WTC11 (cell line): ENCODE measurements around the gene MSI2. TPM values are rescaled to one million over a fixed set of nuclear protein-coding genes. Genes with fewer than 3 reads are reported as not detected.

Source experiments
- ATAC-seq: fragments of 200-7000 bp; cut with Tn5 transposase; 2 replicates; pipeline ENCODE4 v1.10.0; 2021; ENCODE audit warnings: mild to moderate bottlenecking, moderate library complexity
- CTCF ChIA-PET: fragments of 300-600 bp; sonication (Branson Sonifier 250); formaldehyde crosslinking; loops from one replicate; lab custom pipeline; 2021; ENCODE audit warnings: antibody characterized with exemption; lab: Charles Lee
- POLR2A ChIA-PET: fragments of 350-600 bp; sonication (Branson Sonifier 250); formaldehyde crosslinking; loops from one replicate; lab custom pipeline; 2021; ENCODE audit warnings: antibody characterized with exemption; lab: Charles Lee
- DNase-seq: peaks from one replicate; pipeline ENCODE4 v3.0.0; 2021; ENCODE audit warnings: low spot score
- H3K27ac Mint-ChIP-seq: 2 replicates; pipeline ENCODE4 v1.8.0; 2021; ENCODE audit warnings: mixed read lengths
- H3K27me3 Mint-ChIP-seq: 2 replicates; pipeline ENCODE4 v1.8.0; 2021; ENCODE audit warnings: low read depth, mild to moderate bottlenecking, moderate library complexity, mixed read lengths
- H3K36me3 Mint-ChIP-seq: 2 replicates; pipeline ENCODE4 v1.8.0; 2021; ENCODE audit warnings: mixed read lengths
- H3K4me1 Mint-ChIP-seq: 2 replicates; pipeline ENCODE4 v1.8.0; 2022; ENCODE audit warnings: mixed read lengths
- H3K4me3 Mint-ChIP-seq: 2 replicates; pipeline ENCODE4 v1.8.0; 2021; ENCODE audit warnings: mild to moderate bottlenecking, moderate library complexity, mixed read lengths
- H3K9me3 Mint-ChIP-seq: 2 replicates; pipeline ENCODE4 v1.8.0; 2021; ENCODE audit warnings: mixed read lengths
- CREM ChIP-seq: sonication (generic); formaldehyde crosslinking; IDR thresholded peaks from 2 replicates; pipeline ENCODE4 v1.8.1; 2022; ENCODE audit warnings: mild to moderate bottlenecking, missing genetic modification reagents, moderate library complexity
- ESRRA ChIP-seq: sonication (generic); formaldehyde crosslinking; IDR thresholded peaks from 2 replicates; pipeline ENCODE4 v1.8.1; 2022; ENCODE audit warnings: mild to moderate bottlenecking, missing genetic modification reagents, borderline replicate concordance
- GABPB1 ChIP-seq: sonication (generic); formaldehyde crosslinking; IDR thresholded peaks from 2 replicates; pipeline ENCODE4 v1.8.1; 2023; ENCODE audit warnings: mild to moderate bottlenecking, missing genetic modification reagents
- GTF2I ChIP-seq: fragments of 250-450 bp; sonication (Bioruptor Pico); conservative IDR thresholded peaks from 2 replicates; pipeline ENCODE4 v1.4.0; 2021; ENCODE audit warnings: mild to moderate bottlenecking
- NFATC4 ChIP-seq: fragments of 250-450 bp; sonication (Bioruptor Pico); IDR thresholded peaks from 2 replicates; pipeline ENCODE4 v1.9.0; 2021; ENCODE audit warnings: mild to moderate bottlenecking
- NFYB ChIP-seq: sonication (generic); formaldehyde crosslinking; conservative IDR thresholded peaks from 2 replicates; pipeline ENCODE4 v1.8.0; 2022; ENCODE audit warnings: low read depth, missing genetic modification reagents
- NR2C2 ChIP-seq: sonication (generic); formaldehyde crosslinking; IDR thresholded peaks from 2 replicates; pipeline ENCODE4 v1.8.0; 2022; ENCODE audit warnings: mild to moderate bottlenecking, missing genetic modification reagents
- NR3C1 ChIP-seq: sonication (generic); formaldehyde crosslinking; conservative IDR thresholded peaks from 2 replicates; pipeline ENCODE4 v1.8.1; 2023; ENCODE audit warnings: low read depth, mild to moderate bottlenecking, missing genetic modification reagents
- RORB ChIP-seq: fragments of 250-450 bp; sonication (Bioruptor Pico); IDR thresholded peaks from 2 replicates; pipeline ENCODE4 v1.9.0; 2021; ENCODE audit warnings: mild to moderate bottlenecking
- SMAD4 ChIP-seq: sonication (generic); formaldehyde crosslinking; IDR thresholded peaks from 2 replicates; pipeline ENCODE4 v1.8.0; 2022; ENCODE audit warnings: mild to moderate bottlenecking, missing genetic modification reagents
- TCF7 ChIP-seq: sonication (generic); formaldehyde crosslinking; IDR thresholded peaks from 2 replicates; pipeline ENCODE4 v1.8.0; 2022; ENCODE audit warnings: mild to moderate bottlenecking, low read depth, missing genetic modification reagents, moderate library complexity
- TEAD4 ChIP-seq: sonication (generic); formaldehyde crosslinking; IDR thresholded peaks from 2 replicates; pipeline ENCODE4 v1.8.0; 2022; ENCODE audit warnings: mild to moderate bottlenecking, missing genetic modification reagents
- ZNF121 ChIP-seq: sonication (generic); formaldehyde crosslinking; IDR thresholded peaks from 2 replicates; pipeline ENCODE4 v1.8.0; 2023; ENCODE audit warnings: missing genetic modification reagents
- ZNF263 ChIP-seq: sonication (generic); formaldehyde crosslinking; IDR thresholded peaks from 2 replicates; pipeline ENCODE4 v1.8.1; 2022; ENCODE audit warnings: low read depth, mild to moderate bottlenecking, moderate library complexity, missing genetic modification reagents
- total RNA-seq: library from RNA; stranded (reverse); gene quantifications from 3 replicates; pipeline ENCODE4 v1.2.3, GENCODE V29; 2021
- TF ChIP-seq, protein P1 (sequence below): sonication (generic); formaldehyde crosslinking; IDR thresholded peaks from 2 replicates; pipeline ENCODE4 v1.8.1; 2023; ENCODE audit warnings: mild to moderate bottlenecking, moderate library complexity, missing genetic modification reagents
- TF ChIP-seq, protein P2 (sequence below): fragments of 250-450 bp; sonication (Bioruptor Pico); IDR thresholded peaks from 2 replicates; pipeline ENCODE4 v1.9.0; 2021; ENCODE audit warnings: mild to moderate bottlenecking
- TF ChIP-seq, protein P3 (sequence below): fragments of 250-450 bp; sonication (Bioruptor Pico); IDR thresholded peaks from 2 replicates; pipeline ENCODE4 v1.9.0; 2021; ENCODE audit warnings: mild to moderate bottlenecking
- TF ChIP-seq, protein P4 (sequence below): sonication (generic); formaldehyde crosslinking; IDR thresholded peaks from 2 replicates; pipeline ENCODE4 v1.8.0; 2022; ENCODE audit warnings: missing genetic modification reagents
- TF ChIP-seq, protein P5 (sequence below): sonication (generic); formaldehyde crosslinking; IDR thresholded peaks from 2 replicates; pipeline ENCODE4 v1.8.1; 2022; ENCODE audit warnings: low read depth, mild to moderate bottlenecking, moderate library complexity, missing genetic modification reagents, borderline replicate concordance

The MSI2 gene
- total RNA-seq, 1 experiment from 2014 or later, result 82.1 TPM

DNA sequence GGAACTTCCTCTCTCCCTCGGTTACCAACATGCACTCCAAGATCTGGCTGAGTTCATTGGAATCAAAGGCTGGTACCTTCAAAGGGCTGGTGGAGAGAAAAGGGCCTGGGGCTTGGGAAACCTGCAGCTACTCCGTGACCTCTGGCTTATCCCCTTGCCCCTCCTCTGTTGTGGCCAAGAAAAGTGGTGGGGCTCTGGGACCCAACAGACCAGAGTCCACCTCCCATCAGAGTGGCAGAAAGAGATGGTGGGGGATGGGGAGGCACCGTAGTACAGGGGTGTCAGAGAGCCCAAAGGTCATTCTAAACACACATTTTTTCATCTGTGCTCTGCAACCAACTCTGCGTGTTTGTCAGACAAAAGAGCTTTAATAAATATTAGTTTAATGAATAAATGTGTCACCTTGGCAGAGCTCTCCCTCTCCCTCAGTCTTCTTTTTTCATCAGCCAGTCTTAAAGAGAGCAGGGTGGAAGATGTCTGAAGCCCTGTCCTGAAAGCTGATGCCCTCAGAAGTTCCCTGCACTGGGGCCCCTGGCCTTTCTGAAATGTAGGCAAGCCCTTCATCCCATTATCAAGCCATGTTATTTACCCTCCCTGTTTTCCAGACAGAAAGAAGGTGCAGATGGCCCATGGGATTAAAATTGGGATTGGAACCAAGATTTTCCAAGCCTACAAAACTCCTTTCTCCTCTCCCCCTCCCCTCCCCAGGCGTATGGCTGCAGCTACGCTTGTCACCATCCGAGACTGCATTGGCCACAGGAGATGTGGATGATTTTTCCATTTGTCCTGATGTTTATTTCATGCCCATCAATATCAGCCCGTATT lies 261.5 kb downstream of the MSI2 start:
- TF ChIP-seq, protein P1, sequence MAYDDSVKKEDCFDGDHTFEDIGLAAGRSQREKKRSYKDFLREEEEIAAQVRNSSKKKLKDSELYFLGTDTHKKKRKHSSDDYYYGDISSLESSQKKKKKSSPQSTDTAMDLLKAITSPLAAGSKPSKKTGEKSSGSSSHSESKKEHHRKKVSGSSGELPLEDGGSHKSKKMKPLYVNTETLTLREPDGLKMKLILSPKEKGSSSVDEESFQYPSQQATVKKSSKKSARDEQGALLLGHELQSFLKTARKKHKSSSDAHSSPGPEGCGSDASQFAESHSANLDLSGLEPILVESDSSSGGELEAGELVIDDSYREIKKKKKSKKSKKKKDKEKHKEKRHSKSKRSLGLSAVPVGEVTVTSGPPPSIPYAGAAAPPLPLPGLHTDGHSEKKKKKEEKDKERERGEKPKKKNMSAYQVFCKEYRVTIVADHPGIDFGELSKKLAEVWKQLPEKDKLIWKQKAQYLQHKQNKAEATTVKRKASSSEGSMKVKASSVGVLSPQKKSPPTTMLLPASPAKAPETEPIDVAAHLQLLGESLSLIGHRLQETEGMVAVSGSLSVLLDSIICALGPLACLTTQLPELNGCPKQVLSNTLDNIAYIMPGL, result no peak
- TF ChIP-seq GABPB1 (CRISPR knock-in tag), result peak; percentile 82
- ChIA-PET POLR2A (no interaction called here), CTCF (interaction anchor here (2.4 kb wide), 1 partner anchor 154 kb away, joined by 7 read pairs; no protein-coding TSS in a partner anchor)
- Mint-ChIP-seq H3K27ac (no peak overlapping the region; the same call in 1 of the 2 replicates), H3K4me1 (peaks cover 51% of the 10 kb centered on the region), H3K4me3 (no peak overlapping the region), H3K9me3 (no peaks in the 10 kb centered on the region), H3K36me3 (no peaks in the 10 kb centered on the region), H3K27me3 (no peaks in the 10 kb centered on the region)
- ATAC-seq (no peak), DNase-seq (no peak)

DNA sequence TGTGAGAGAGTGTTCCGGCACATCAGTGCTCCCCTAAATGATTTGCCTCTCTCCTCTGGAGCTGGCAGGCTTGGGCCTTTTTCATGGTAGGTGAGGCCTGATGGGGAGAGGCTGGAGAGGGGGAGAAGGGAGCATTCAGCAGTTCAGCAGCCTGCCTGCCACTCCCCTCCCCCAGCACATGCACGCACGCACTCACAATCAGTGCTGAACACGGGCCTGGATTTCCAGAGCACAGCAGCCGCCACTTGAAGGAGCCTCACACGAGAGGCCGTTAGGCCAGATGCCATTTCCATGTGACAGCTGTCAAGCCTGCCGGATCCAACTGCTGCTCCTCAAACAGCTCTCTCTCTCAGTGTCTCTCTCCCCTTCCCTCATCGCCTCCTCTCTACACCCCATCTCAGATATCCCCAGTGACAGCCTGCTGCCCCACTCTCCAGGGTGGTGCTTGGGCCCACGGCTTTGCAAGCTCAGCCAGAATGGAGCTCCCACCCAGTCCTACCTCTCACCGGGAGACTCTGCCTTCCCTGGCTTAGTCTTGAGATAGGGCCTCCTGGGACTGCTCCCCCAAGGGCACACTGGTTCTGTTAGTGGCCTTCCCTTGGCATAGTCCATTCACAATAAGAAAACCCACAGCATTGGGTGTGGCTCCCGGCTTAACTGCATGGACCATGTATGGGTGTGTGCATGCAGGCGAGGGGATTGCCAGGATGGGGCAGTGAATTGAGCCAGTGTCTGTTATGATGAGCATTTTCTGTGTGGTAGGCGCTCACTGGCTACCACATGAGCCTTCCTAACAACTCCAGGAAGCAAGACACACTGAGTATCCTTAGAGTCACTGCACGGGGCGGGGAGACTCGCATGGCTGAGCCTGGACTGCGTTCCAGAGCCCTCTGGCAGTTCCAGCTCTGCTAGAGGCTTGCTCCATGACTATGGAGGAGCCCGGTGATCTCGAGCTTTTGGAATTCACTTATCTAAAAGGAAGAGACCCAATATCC lies 262.6 kb downstream of the MSI2 start:
- CTCF ChIA-PET, result interaction anchor here (0.6 to 2.4 kb wide), 3 partner anchors 19 to 276 kb away, joined by 4 to 7 read pairs (median 5); no protein-coding TSS in a partner anchor

DNA sequence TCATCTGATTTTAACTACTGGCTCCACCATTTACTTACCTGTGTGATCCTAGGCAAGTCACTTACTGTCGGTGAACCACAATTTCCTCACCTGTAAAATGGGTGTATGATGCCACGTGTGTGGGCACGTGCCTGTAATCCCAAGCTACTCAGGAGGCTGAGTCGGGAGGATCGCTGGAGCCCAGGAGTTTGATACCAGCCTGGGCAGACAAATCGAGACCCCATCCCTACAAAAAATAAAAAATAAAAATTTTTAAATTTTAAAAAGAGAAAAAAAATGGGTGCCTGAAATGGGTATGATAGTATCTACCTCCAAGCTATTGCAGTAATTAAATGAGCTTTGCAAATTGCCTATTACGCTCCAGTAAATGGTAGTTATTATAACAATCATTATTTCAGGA lies 263.5 kb downstream of the MSI2 start:
- DNase-seq (no peak), ATAC-seq (no peak)
- ChIA-PET POLR2A (no interaction called here), CTCF (interaction anchor here (1.5 to 2.4 kb wide), 2 partner anchors 152 to 277 kb away, joined by 5 to 7 read pairs; no protein-coding TSS in a partner anchor)
- no peaks in the 10 kb centered on the region for H3K36me3 Mint-ChIP-seq
- H3K4me3 Mint-ChIP-seq, result no peak overlapping the region
- H3K27ac Mint-ChIP-seq, result no peak overlapping the region
- no peaks in the 10 kb centered on the region for H3K9me3 Mint-ChIP-seq
- peaks cover 60% of the 10 kb centered on the region for H3K4me1 Mint-ChIP-seq
- no peaks in the 10 kb centered on the region for H3K27me3 Mint-ChIP-seq
- TF ChIP-seq NR3C1 (no peak), ZNF263 (no peak), ESRRA (no peak), CREM (CRISPR knock-in tag) (no peak), NR2C2 (no peak), SMAD4 (CRISPR knock-in tag) (no peak), RORB (CRISPR knock-in tag) (no peak), NFATC4 (CRISPR knock-in tag) (no peak), NFYB (CRISPR knock-in tag) (no peak), TCF7 (CRISPR knock-in tag) (no peak), TEAD4 (CRISPR knock-in tag) (no peak), ZNF121 (CRISPR knock-in tag) (no peak), GTF2I (no peak)
- TF ChIP-seq, protein P2, sequence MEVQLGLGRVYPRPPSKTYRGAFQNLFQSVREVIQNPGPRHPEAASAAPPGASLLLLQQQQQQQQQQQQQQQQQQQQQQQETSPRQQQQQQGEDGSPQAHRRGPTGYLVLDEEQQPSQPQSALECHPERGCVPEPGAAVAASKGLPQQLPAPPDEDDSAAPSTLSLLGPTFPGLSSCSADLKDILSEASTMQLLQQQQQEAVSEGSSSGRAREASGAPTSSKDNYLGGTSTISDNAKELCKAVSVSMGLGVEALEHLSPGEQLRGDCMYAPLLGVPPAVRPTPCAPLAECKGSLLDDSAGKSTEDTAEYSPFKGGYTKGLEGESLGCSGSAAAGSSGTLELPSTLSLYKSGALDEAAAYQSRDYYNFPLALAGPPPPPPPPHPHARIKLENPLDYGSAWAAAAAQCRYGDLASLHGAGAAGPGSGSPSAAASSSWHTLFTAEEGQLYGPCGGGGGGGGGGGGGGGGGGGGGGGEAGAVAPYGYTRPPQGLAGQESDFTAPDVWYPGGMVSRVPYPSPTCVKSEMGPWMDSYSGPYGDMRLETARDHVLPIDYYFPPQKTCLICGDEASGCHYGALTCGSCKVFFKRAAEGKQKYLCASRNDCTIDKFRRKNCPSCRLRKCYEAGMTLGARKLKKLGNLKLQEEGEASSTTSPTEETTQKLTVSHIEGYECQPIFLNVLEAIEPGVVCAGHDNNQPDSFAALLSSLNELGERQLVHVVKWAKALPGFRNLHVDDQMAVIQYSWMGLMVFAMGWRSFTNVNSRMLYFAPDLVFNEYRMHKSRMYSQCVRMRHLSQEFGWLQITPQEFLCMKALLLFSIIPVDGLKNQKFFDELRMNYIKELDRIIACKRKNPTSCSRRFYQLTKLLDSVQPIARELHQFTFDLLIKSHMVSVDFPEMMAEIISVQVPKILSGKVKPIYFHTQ, result no peak
- TF ChIP-seq, protein P3, sequence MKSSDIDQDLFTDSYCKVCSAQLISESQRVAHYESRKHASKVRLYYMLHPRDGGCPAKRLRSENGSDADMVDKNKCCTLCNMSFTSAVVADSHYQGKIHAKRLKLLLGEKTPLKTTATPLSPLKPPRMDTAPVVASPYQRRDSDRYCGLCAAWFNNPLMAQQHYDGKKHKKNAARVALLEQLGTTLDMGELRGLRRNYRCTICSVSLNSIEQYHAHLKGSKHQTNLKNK (CRISPR knock-in tag), result no peak
- TF ChIP-seq, protein P4, sequence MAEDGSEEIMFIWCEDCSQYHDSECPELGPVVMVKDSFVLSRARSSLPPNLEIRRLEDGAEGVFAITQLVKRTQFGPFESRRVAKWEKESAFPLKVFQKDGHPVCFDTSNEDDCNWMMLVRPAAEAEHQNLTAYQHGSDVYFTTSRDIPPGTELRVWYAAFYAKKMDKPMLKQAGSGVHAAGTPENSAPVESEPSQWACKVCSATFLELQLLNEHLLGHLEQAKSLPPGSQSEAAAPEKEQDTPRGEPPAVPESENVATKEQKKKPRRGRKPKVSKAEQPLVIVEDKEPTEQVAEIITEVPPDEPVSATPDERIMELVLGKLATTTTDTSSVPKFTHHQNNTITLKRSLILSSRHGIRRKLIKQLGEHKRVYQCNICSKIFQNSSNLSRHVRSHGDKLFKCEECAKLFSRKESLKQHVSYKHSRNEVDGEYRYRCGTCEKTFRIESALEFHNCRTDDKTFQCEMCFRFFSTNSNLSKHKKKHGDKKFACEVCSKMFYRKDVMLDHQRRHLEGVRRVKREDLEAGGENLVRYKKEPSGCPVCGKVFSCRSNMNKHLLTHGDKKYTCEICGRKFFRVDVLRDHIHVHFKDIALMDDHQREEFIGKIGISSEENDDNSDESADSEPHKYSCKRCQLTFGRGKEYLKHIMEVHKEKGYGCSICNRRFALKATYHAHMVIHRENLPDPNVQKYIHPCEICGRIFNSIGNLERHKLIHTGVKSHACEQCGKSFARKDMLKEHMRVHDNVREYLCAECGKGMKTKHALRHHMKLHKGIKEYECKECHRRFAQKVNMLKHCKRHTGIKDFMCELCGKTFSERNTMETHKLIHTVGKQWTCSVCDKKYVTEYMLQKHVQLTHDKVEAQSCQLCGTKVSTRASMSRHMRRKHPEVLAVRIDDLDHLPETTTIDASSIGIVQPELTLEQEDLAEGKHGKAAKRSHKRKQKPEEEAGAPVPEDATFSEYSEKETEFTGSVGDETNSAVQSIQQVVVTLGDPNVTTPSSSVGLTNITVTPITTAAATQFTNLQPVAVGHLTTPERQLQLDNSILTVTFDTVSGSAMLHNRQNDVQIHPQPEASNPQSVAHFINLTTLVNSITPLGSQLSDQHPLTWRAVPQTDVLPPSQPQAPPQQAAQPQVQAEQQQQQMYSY (CRISPR knock-in tag), result no peak

More for the DNA sequence above, 262.6 kb downstream of the MSI2 start:
- H3K27me3 Mint-ChIP-seq, result no peaks in the 10 kb centered on the region
- H3K36me3 Mint-ChIP-seq, result no peaks in the 10 kb centered on the region
- TF ChIP-seq, protein P5, sequence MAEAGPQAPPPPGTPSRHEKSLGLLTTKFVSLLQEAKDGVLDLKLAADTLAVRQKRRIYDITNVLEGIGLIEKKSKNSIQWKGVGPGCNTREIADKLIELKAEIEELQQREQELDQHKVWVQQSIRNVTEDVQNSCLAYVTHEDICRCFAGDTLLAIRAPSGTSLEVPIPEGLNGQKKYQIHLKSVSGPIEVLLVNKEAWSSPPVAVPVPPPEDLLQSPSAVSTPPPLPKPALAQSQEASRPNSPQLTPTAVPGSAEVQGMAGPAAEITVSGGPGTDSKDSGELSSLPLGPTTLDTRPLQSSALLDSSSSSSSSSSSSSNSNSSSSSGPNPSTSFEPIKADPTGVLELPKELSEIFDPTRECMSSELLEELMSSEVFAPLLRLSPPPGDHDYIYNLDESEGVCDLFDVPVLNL (CRISPR knock-in tag), result no peak
- H3K4me1 Mint-ChIP-seq, result peaks cover 55% of the 10 kb centered on the region
- POLR2A ChIA-PET, result no interaction called here
- ATAC-seq, result peak; percentile 67
- no peak for DNase-seq
- H3K27ac Mint-ChIP-seq, result no peak overlapping the region
- no peaks in the 10 kb centered on the region for H3K9me3 Mint-ChIP-seq
- no peak overlapping the region for H3K4me3 Mint-ChIP-seq
